Gastrocnemius medialis (tissue), 4 donors: Measurements from ENCODE around the gene ZNF326. TPM values are rescaled to one million over a fixed set of nuclear protein-coding genes. Genes with fewer than 3 reads are reported as not detected.

Experiments
- ATAC-seq, 2 donors: fragments of 150-250 bp; one replicate each; pipeline ENCODE4 v1.9.1; 2016
- DNase-seq, 2 donors: peaks; one replicate each; pipeline ENCODE4 v3.0.0-alpha.2; 2019
- H3K27ac ChIP-seq, 4 donors: fragments of 200-600 bp; sonication (generic); 1 replicate in 1 of 4; 2 replicates in 3 of 4; pipeline ENCODE4 v1.5.1; 2016 to 2018; ENCODE audit warnings: mild to moderate bottlenecking in 2 of 4, moderate library complexity in 1 of 4
- H3K27me3 ChIP-seq, 3 donors: fragments of 200-600 bp; sonication (generic) in 2 of 3; 1 replicate in 1 of 3; 2 replicates in 2 of 3; pipeline versions ENCODE4 v1.5.1 to v1.6.0; 2016 to 2019; ENCODE audit warnings: mild to moderate bottlenecking in 1 of 3, moderate library complexity in 1 of 3
- H3K36me3 ChIP-seq, 2 donors: fragments of 200-600 bp; sonication (generic) in 1 of 2; one replicate each; pipeline ENCODE4 v1.5.1; 2017 to 2018
- H3K4me1 ChIP-seq, 2 donors: fragments of 200-600 bp; sonication (generic) in 1 of 2; one replicate each; pipeline ENCODE4 v1.5.1; 2016 to 2017; ENCODE audit warnings: mild to moderate bottlenecking in 2 of 2
- H3K4me3 ChIP-seq, 4 donors: fragments of 200-600 bp; sonication (generic) in 3 of 4; 1 replicate in 1 of 4; 2 replicates in 3 of 4; pipeline ENCODE4 v1.5.1; 2016 to 2019; ENCODE audit warnings: mild to moderate bottlenecking in 2 of 4
- H3K9me3 ChIP-seq, 3 donors: fragments of 200-600 bp; sonication (generic) in 2 of 3; 1 replicate in 1 of 3; 2 replicates in 2 of 3; pipeline ENCODE4 v1.5.1; 2016 to 2019
- CTCF ChIP-seq, 5 experiments: fragments of 450-650 bp in 3 of 5; fragments of 200-600 bp in 2 of 5; sonication (generic) in 2 of 5; IDR thresholded peaks in 4 of 5; conservative IDR thresholded peaks in 1 of 5; 1 replicate in 4 of 5; 2 replicates in 1 of 5; pipeline ENCODE4 v1.5.1; 2016 to 2019; ENCODE audit warnings: antibody characterized with exemption in 5 of 5, mild to moderate bottlenecking in 3 of 5, moderate library complexity in 3 of 5
- POLR2A ChIP-seq, 2 donors: fragments of 450-650 bp; IDR thresholded peaks; one replicate each; pipeline ENCODE4 v1.6.1; 2017; ENCODE audit warnings: antibody characterized with exemption in 2 of 2, mild to moderate bottlenecking in 2 of 2, moderate library complexity in 2 of 2
- in situ Hi-C, 4 donors: fragments of 200-750 bp; cut with MboI; loops; one replicate each; pipeline versions ENCODE4 v1.15.0 to v1.8.0; 2017; ENCODE audit warnings: low sequenced_read_pairs in 4 of 4
- intact Hi-C: fragments of 100-400 bp; cut with DNase I; formaldehyde crosslinking; loops from one replicate; pipeline ENCODE4 v1.15.1; 2023; ENCODE audit warnings: low total_unique reads
- total RNA-seq, 4 donors: library from RNA; depleted of rRNA; stranded (reverse); fragments of >200 nt; gene quantifications; one replicate each; pipeline versions ENCODE4 v1.1.0 to v1.2.3, GENCODE V29; 2016

The ZNF326 gene
- total RNA-seq, 4 donors from 2014 or later = 5.8 to 10.8 (median 9.2) TPM

- no peak overlapping the region for H3K4me3 ChIP-seq
- H3K9me3 ChIP-seq = no peaks in the 10 kb centered on the region
- H3K27me3 ChIP-seq = no peaks in the 10 kb centered on the region
- no peaks in the 10 kb centered on the region for H3K36me3 ChIP-seq
- ATAC-seq (no peak), DNase-seq (no peak)
- TF ChIP-seq POLR2A (IDR thresholded peaks at IDR 0.05) = no peak
- no peak for TF ChIP-seq CTCF (IDR thresholded peaks at IDR 0.05 in 4 of 5, conservative IDR thresholded peaks at IDR 0.05 in 1 of 5)
- intact Hi-C loops = loop anchor here (10.0 kb wide), 1 partner anchor 474 kb away; the partner anchor contains the start of gene LRRC8B
- peak overlapping the region; percentile 10 to 29 (median 20) for H3K27ac ChIP-seq
- peaks cover 52 to 58% of the 10 kb centered on the region in 2 donors for H3K4me1 ChIP-seq
- in situ Hi-C loops = loop anchor here in 1 of 4 donors (25.0 kb wide), 1 partner anchor 486 kb away; the partner anchor contains the start of gene LRRC8B
Observed at GRCh38 chr1:89998306-89998705, 3.4 kb downstream of the ZNF326 start.

- Histone ChIP-seq H3K9me3 (no peaks in the 10 kb centered on the region), H3K4me3 (no peak overlapping the region), H3K27ac (peak overlapping the region in 1 of 4 donors; percentile 29), H3K36me3 (no peaks in the 10 kb centered on the region), H3K4me1 (peaks cover 56 to 67% of the 10 kb centered on the region in 2 donors), H3K27me3 (no peaks in the 10 kb centered on the region)
- intact Hi-C loops (loop anchor here (10.0 kb wide), 1 partner anchor 474 kb away; the partner anchor contains the start of gene LRRC8B), in situ Hi-C loops (loop anchor here in 1 of 4 donors (25.0 kb wide), 1 partner anchor 487 kb away; the partner anchor contains the start of gene LRRC8B)
- no peak for TF ChIP-seq CTCF (IDR thresholded peaks at IDR 0.05 in 4 of 5, conservative IDR thresholded peaks at IDR 0.05 in 1 of 5)
- TF ChIP-seq POLR2A (IDR thresholded peaks at IDR 0.05) = no peak
- no peak for ATAC-seq
- no peak for DNase-seq
Observed at GRCh38 chr1:89999208-89999607, 4.3 kb downstream of the ZNF326 start.

- H3K27ac ChIP-seq = peak overlapping the region in 1 of 4 donors; percentile 29
- H3K36me3 ChIP-seq = no peaks in the 10 kb centered on the region
- no peaks in the 10 kb centered on the region for H3K27me3 ChIP-seq
- TF ChIP-seq CTCF (IDR thresholded peaks at IDR 0.05 in 4 of 5, conservative IDR thresholded peaks at IDR 0.05 in 1 of 5) (no peak), POLR2A (IDR thresholded peaks at IDR 0.05) (no peak)
- ATAC-seq (no peak), DNase-seq (no peak)
- in situ Hi-C loops = loop anchor here in 1 of 4 donors (25.0 kb wide), 1 partner anchor 487 kb away; the partner anchor contains the start of gene LRRC8B
- no peak overlapping the region for H3K4me3 ChIP-seq
- peaks cover 56 to 68% of the 10 kb centered on the region in 2 donors for H3K4me1 ChIP-seq
- no peaks in the 10 kb centered on the region for H3K9me3 ChIP-seq
- intact Hi-C loops = loop anchor here (10.0 kb wide), 1 partner anchor 475 kb away; the partner anchor contains the start of gene LRRC8B
Observed at GRCh38 chr1:89999628-90000027, 4.7 kb downstream of the ZNF326 start.

GRCh38 chr1:90000934-90001676 lies 6.2 kb downstream of the ZNF326 start:
- TF ChIP-seq CTCF (IDR thresholded peaks at IDR 0.05 in 4 of 5, conservative IDR thresholded peaks at IDR 0.05 in 1 of 5) (no peak), POLR2A (IDR thresholded peaks at IDR 0.05) (no peak)
- Histone ChIP-seq H3K27me3 (no peaks in the 10 kb centered on the region), H3K36me3 (peaks cover 0 to 12% of the 10 kb centered on the region in 2 donors), H3K4me1 (peaks cover 56 to 69% of the 10 kb centered on the region in 2 donors), H3K4me3 (no peak overlapping the region), H3K27ac (no peak overlapping the region), H3K9me3 (no peaks in the 10 kb centered on the region)
- intact Hi-C loops = no loop called here
- DNase-seq = no peak
- no peak for ATAC-seq
- in situ Hi-C loops = no loop called here
